ENCODE measurements around the gene TRIM15. TPM values are rescaled to one million over a fixed set of nuclear protein-coding genes. Genes with fewer than 3 reads are reported as not detected.
"Not testable (repeated sequence)": the region's sequence is repeated elsewhere in the genome, so short reads cannot be mapped to it uniquely, and the experiment has no call there.

The TRIM15 gene
- total RNA-seq, 2 donors from 2014 or later = 1.6 TPM; not detected in 1

DNA sequence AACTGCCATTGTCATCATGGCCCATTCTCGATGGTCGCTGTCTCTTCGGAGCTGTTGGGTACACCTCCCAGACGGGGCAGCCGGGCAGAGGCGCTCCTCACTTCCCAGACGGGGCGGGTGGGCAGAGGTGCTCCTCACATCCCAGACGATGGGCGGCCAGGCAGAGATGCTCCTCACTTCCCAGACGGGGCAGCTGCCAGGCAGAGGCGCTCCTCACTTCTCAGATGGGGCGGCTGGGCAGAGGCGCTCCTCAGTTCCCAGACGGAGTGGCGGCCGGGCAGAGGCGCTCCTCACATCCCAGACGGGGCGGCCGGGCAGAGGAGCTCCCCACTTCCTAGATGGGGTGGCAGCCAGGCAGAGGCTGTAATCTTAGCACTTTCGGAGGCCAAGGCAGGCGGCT is 58.6 kb downstream of the TRIM15 start:
- not testable (repeated sequence) for DNase-seq (ENCODE audit: low spot score in 2 of 2); H3K27ac Mint-ChIP-seq; ATAC-seq
- Mint-ChIP-seq H3K9me3 (peaks cover 4 to 15% of the 10 kb centered on the region in 2 donors), H3K36me3 (peaks cover 5 to 10% of the 10 kb centered on the region in 2 donors)

Other genes starting within 250 kb of the TRIM15 start
- 1,000 to 10,000 TPM; 1,088 to 2,034 TPM for gene HLA-A, start 221.0 kb upstream of the TRIM15 start, total RNA-seq
- 10 to 100 TPM; 52.7 to 65.6 TPM for gene POLR1H, start 102.3 kb upstream of the TRIM15 start, total RNA-seq
- gene PPP1R11, start 96.3 kb upstream of the TRIM15 start, total RNA-seq = 10 to 100 TPM; 48.5 to 53.3 TPM
- not detected for gene RNF39, start 87.8 kb upstream of the TRIM15 start, total RNA-seq
- not detected for gene TRIM31, start 50.5 kb upstream of the TRIM15 start, total RNA-seq
- gene TRIM40, start 27.4 kb upstream of the TRIM15 start, total RNA-seq = under 1 TPM in 1 of 2 donors, not detected in 1; 0.12 TPM
- gene TRIM10, start 2.3 kb upstream of the TRIM15 start, total RNA-seq = under 1 TPM in 1 of 2 donors, not detected in 1; 0.70 TPM
- 10 to 100 TPM; 41.3 to 43.0 TPM for gene TRIM26, start 49.9 kb downstream of the TRIM15 start, total RNA-seq
- 10 to 100 TPM; 14.2 to 17.1 TPM for gene TRIM39, start 163.4 kb downstream of the TRIM15 start, total RNA-seq
- gene RPP21, start 181.6 kb downstream of the TRIM15 start, total RNA-seq = 10 to 100 TPM; 20.8 to 49.9 TPM

Measured in activated naive CD4-positive, alpha-beta T cell treated with anti-CD3 and anti-CD28 coated beads, Interleukin-2, amount 50 U/mL, for 72 hours (primary cell).